H1 (cell line): ENCODE results near the gene TEX28. TPM values are rescaled to one million over a fixed set of nuclear protein-coding genes. Genes with fewer than 3 reads are reported as not detected.
"Not testable (repeated sequence)": the region's sequence is repeated elsewhere in the genome, so short reads cannot be mapped to it uniquely, and the experiment has no call there.

ENCODE experiments used
- CTCF ChIA-PET: fragments of 300-600 bp; sonication (Branson Sonifier 250); formaldehyde crosslinking; loops from one replicate; lab custom pipeline; 2021; ENCODE audit not compliant: partially characterized antibody; lab: Charles Lee
- POLR2A ChIA-PET: fragments of 300-600 bp; sonication (Branson Sonifier 250); formaldehyde crosslinking; loops from one replicate; lab custom pipeline; 2021; ENCODE audit warnings: inconsistent platforms; ENCODE audit not compliant: partially characterized antibody; lab: Charles Lee
- DNase-seq, 2 experiments: peaks; one replicate each; pipeline versions ENCODE4 v3.0.0 to v3.0.0-alpha.2; 2010 to 2022; ENCODE audit warnings: low spot score in 2 of 2, low read depth in 1 of 2, mixed read lengths in 1 of 2
- FAIRE-seq: peaks from 2 replicates; lab custom pipeline; 2011; peaks lifted over from hg19 to GRCh38; lab: Jason Lieb, UNC
- H2AFZ ChIP-seq: 2 replicates; pipeline ENCODE4 v1.8.1; 2012; ENCODE audit warnings: low read length, inconsistent platforms
- H2AK5ac ChIP-seq: 2 replicates; pipeline ENCODE4 v1.6.1; 2013; ENCODE audit warnings: low read depth, low read length
- H2BK120ac ChIP-seq: replicated peaks from 2 replicates; pipeline ENCODE3; 2013; ENCODE audit warnings: low read depth, low read length, inconsistent platforms
- H2BK12ac ChIP-seq: 2 replicates; pipeline ENCODE4 v1.6.1; 2013; ENCODE audit warnings: low read depth, low read length
- H2BK15ac ChIP-seq: 2 replicates; pipeline ENCODE4 v1.6.1; 2013; ENCODE audit warnings: low read length
- H2BK20ac ChIP-seq: 2 replicates; pipeline ENCODE4 v1.6.1; 2013; ENCODE audit warnings: low read length
- H2BK5ac ChIP-seq: 2 replicates; pipeline ENCODE4 v1.6.1; 2013; ENCODE audit warnings: low read depth, low read length
- H3K14ac ChIP-seq: 2 replicates; pipeline ENCODE4 v1.6.1; 2013; ENCODE audit warnings: inconsistent platforms; ENCODE audit not compliant: insufficient read length
- H3K18ac ChIP-seq: 2 replicates; pipeline ENCODE4 v1.6.1; 2013; ENCODE audit warnings: low read length; ENCODE audit errors: extremely low read depth
- H3K23ac ChIP-seq: 2 replicates; pipeline ENCODE4 v1.6.1; 2013; ENCODE audit warnings: inconsistent platforms; ENCODE audit not compliant: insufficient read length
- H3K23me2 ChIP-seq: 2 replicates; pipeline ENCODE4 v1.6.1; 2013; ENCODE audit warnings: low read depth, low read length
- H3K27ac ChIP-seq: 2 replicates; pipeline ENCODE4 v1.6.1; 2011; ENCODE audit warnings: low read depth, low read length, inconsistent platforms
- H3K27me3 ChIP-seq, 4 experiments: replicated peaks in 1 of 4; 1 replicate in 1 of 4; 2 replicates in 3 of 4; pipeline versions ENCODE4 v1.6.1 to v1.8.1; 2011 to 2013; ENCODE audit warnings: low read length in 3 of 4, mild to moderate bottlenecking in 3 of 4, inconsistent platforms in 2 of 4, mixed read lengths in 2 of 4, moderate library complexity in 1 of 4; ENCODE audit not compliant: control insufficient read depth in 3 of 4, insufficient read depth in 3 of 4; ENCODE audit errors: extremely low read depth in 1 of 4
- H3K36me3 ChIP-seq, 4 experiments: 2 replicates each; pipeline versions ENCODE4 v1.6.1 to v1.8.1; 2011 to 2013; ENCODE audit warnings: mild to moderate bottlenecking in 4 of 4, low read length in 3 of 4, moderate library complexity in 2 of 4, control low read depth in 1 of 4, inconsistent platforms in 1 of 4; ENCODE audit not compliant: insufficient read depth in 4 of 4, control insufficient read depth in 2 of 4
- H3K4ac ChIP-seq: replicated peaks from 2 replicates; pipeline ENCODE3; 2013; ENCODE audit warnings: low read length, low read depth, mixed read lengths, inconsistent platforms; ENCODE audit not compliant: insufficient read length
- H3K4me1 ChIP-seq, 4 experiments: replicated peaks in 1 of 4; 1 replicate in 1 of 4; 2 replicates in 3 of 4; pipeline versions ENCODE4 v1.6.1 to v1.8.1; 2011 to 2013; ENCODE audit warnings: low read length in 3 of 4, inconsistent platforms in 2 of 4, mixed read lengths in 1 of 4; ENCODE audit not compliant: insufficient read depth in 4 of 4, control insufficient read depth in 3 of 4
- H3K4me2 ChIP-seq, 2 experiments: 2 replicates each; pipeline versions ENCODE4 v1.6.1 to v1.8.1; 2011 to 2013; ENCODE audit warnings: low read depth in 2 of 2, low read length in 2 of 2, control low read depth in 1 of 2, inconsistent platforms in 1 of 2, mild to moderate bottlenecking in 1 of 2; ENCODE audit not compliant: insufficient read depth in 1 of 2
- H3K4me3 ChIP-seq, 4 experiments: fragments of 200-600, 300-600 bp in 1 of 4; sonication (generic), shearing (Covaris generic), sonication (Bioruptor Twin) in 1 of 4; 2 replicates each; pipeline versions ENCODE4 v1.5.1 to v1.8.1; 2011 to 2016; ENCODE audit warnings: low read length in 4 of 4, low read depth in 3 of 4, control low read depth in 2 of 4, inconsistent platforms in 2 of 4, mild to moderate bottlenecking in 2 of 4, mixed read lengths in 1 of 4, moderate library complexity in 1 of 4; ENCODE audit not compliant: insufficient read depth in 2 of 4; ENCODE audit errors: extremely low read depth in 1 of 4
- H3K56ac ChIP-seq: replicated peaks from 2 replicates; pipeline ENCODE3; 2013; ENCODE audit warnings: low read depth, mild to moderate bottlenecking, mixed read lengths, low read length, inconsistent platforms; ENCODE audit not compliant: insufficient read length
- H3K79me1 ChIP-seq: 2 replicates; pipeline ENCODE4 v1.6.1; 2013; ENCODE audit warnings: low read depth, low read length, control low read depth
- H3K79me2 ChIP-seq, 2 experiments: 2 replicates each; pipeline versions ENCODE4 v1.6.1 to v1.8.1; 2012 to 2013; ENCODE audit warnings: low read length in 2 of 2, mild to moderate bottlenecking in 2 of 2, inconsistent platforms in 1 of 2; ENCODE audit not compliant: insufficient read depth in 2 of 2, control insufficient read depth in 1 of 2
- H3K9ac ChIP-seq, 4 experiments: replicated peaks in 1 of 4; 1 replicate in 1 of 4; 2 replicates in 3 of 4; pipeline versions ENCODE4 v1.6.1 to v1.8.1; 2011 to 2013; ENCODE audit warnings: low read depth in 3 of 4, low read length in 3 of 4, control low read depth in 2 of 4, mild to moderate bottlenecking in 2 of 4, moderate library complexity in 2 of 4, inconsistent platforms in 1 of 4; ENCODE audit errors: extremely low read depth in 1 of 4
- H3K9me3 ChIP-seq, 2 experiments: 2 replicates each; pipeline versions ENCODE4 v1.6.1 to v1.8.1; 2012 to 2013; ENCODE audit warnings: mild to moderate bottlenecking in 2 of 2, moderate library complexity in 2 of 2, control low read depth in 1 of 2, inconsistent platforms in 1 of 2, low read depth in 1 of 2, low read length in 1 of 2, mixed read lengths in 1 of 2; ENCODE audit not compliant: insufficient read depth in 2 of 2
- H4K20me1 ChIP-seq, 2 experiments: replicated peaks in 1 of 2; 2 replicates each; pipeline versions ENCODE3 to v1.8.1; 2011 to 2013; ENCODE audit warnings: inconsistent platforms in 2 of 2, low read length in 2 of 2, mild to moderate bottlenecking in 1 of 2; ENCODE audit not compliant: insufficient read depth in 2 of 2, control insufficient read depth in 1 of 2
- H4K5ac ChIP-seq: 2 replicates; pipeline ENCODE4 v1.6.1; 2013; ENCODE audit warnings: low read length, low read depth, mixed read lengths, inconsistent platforms; ENCODE audit not compliant: insufficient read length
- H4K8ac ChIP-seq: 2 replicates; pipeline ENCODE4 v1.8.0; 2013; ENCODE audit warnings: mild to moderate bottlenecking, moderate library complexity, low read length, inconsistent platforms; ENCODE audit not compliant: insufficient read depth; ENCODE audit errors: extremely low read depth
- H4K91ac ChIP-seq: replicated peaks from 2 replicates; pipeline ENCODE3; 2013; ENCODE audit warnings: low read length, mixed read lengths, inconsistent platforms; ENCODE audit not compliant: insufficient read length
- WGBS, 2 experiments: shearing (Covaris generic) in 1 of 2; methylation state at CpG; one replicate each; pipeline versions ENCODE4 v1.1.6 to v1.1.7; 2013 to 2015; ENCODE audit warnings: low lambda C conversion rate in 2 of 2, mixed read lengths in 2 of 2, inconsistent platforms in 1 of 2, low coverage in 1 of 2, missing lambda C conversion rate in 1 of 2; ENCODE audit not compliant: insufficient replicate concordance in 2 of 2, insufficient coverage in 1 of 2, insufficient read length in 1 of 2; ENCODE audit errors: extremely low coverage in 1 of 2, missing lambda C conversion rate in 1 of 2; 5-methylcytosine and 5-hydroxymethylcytosine counted together
- polyA plus RNA-seq, 7 experiments: library from polyadenylated mRNA; depleted of rRNA in 3 of 7; stranded (reverse) in 5 of 7; unstranded in 2 of 7; fragments of >200 nt in 5 of 7; fragments of 200-250 nt in 2 of 7; gene quantifications; 1 replicate in 5 of 7; 2 replicates in 1 of 7; 4 replicates in 1 of 7; pipeline versions ENCODE4 v1.2.1 to v1.2.3, GENCODE V29; 2011 to 2013; ENCODE audit warnings: missing spikeins in 2 of 7, mixed read lengths in 2 of 7
- total RNA-seq: library from RNA; stranded (reverse); fragmentation: NEBNext Ultra II Directional; extraction: Animal tissue kit (Norgen Biotek cat#: 25700); gene quantifications from 2 replicates; pipeline ENCODE4 v1.2.1, GENCODE V29; 2021

Gene TEX28
- total and polyA plus RNA-seq, 2 of the 8 experiments (the other 6 are each of a cell fraction or from before 2014, with no cell fraction given): not detected

DNA sequence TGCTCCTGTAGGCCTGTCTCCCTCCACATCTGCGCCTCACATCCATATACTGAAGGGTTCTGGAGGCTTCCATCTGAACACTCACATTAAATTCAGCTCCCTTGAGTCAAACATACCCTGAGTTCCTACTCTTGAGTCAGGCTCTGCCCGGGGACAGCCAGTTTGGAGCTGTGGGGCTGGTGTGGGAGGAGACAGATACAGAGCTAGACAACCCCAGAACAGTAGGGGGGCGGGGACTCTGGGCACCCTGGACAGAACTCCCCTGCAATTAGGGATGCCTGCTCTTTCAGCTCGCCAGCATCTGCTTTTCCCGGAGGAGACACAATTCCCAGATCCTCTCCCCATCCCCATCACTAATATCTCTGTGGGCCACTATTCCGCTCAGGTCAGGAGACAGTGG lies 69.6 kb downstream of the TEX28 start:
- H2BK20ac ChIP-seq, H3K4ac ChIP-seq, CTCF ChIA-PET, H3K23me2 ChIP-seq, H2AFZ ChIP-seq, H3K9me3 ChIP-seq, H2BK12ac ChIP-seq, H3K23ac ChIP-seq, H2BK5ac ChIP-seq, H2BK120ac ChIP-seq, POLR2A ChIA-PET, H3K9ac ChIP-seq, H3K27ac ChIP-seq, H3K14ac ChIP-seq, H2BK15ac ChIP-seq, DNase-seq, H3K79me1 ChIP-seq, H3K4me2 ChIP-seq, H3K56ac ChIP-seq, H3K27me3 ChIP-seq, H3K4me1 ChIP-seq, H4K5ac ChIP-seq, H4K20me1 ChIP-seq, H3K4me3 ChIP-seq, H3K36me3 ChIP-seq, FAIRE-seq, H4K8ac ChIP-seq, H2AK5ac ChIP-seq, H3K79me2 ChIP-seq, H3K18ac ChIP-seq, H4K91ac ChIP-seq: not testable (repeated sequence)
- no CpG with 5 or more reads among the region's 6 CpGs for WGBS, 2 experiments

Other genes starting within 250 kb of the TEX28 start
- gene MECP2, start 197.4 kb downstream of the TEX28 start, total RNA-seq: 32.0 and 32.4 TPM in 2 replicates
- gene MECP2, start 197.4 kb downstream of the TEX28 start, polyA plus RNA-seq (2011; rRNA removed): 5.0 and 6.9 TPM in 2 replicates
- gene OPN1LW, start 150.9 kb downstream of the TEX28 start, total RNA-seq: not detected in 2 replicates
- not detected in 2 replicates for gene OPN1LW, start 150.9 kb downstream of the TEX28 start, polyA plus RNA-seq (2011; rRNA removed)
- gene OPN1MW, start 112.5 kb downstream of the TEX28 start, total RNA-seq: not detected in 2 replicates
- 0.08 TPM in 1 of 2 replicates, not detected in the other for gene OPN1MW, start 112.5 kb downstream of the TEX28 start, polyA plus RNA-seq (2011; rRNA removed)
- gene OPN1MW2, start 75.4 kb downstream of the TEX28 start, total RNA-seq: not detected in 2 replicates
- gene OPN1MW2, start 75.4 kb downstream of the TEX28 start, polyA plus RNA-seq (2011; rRNA removed): not detected in 2 replicates
- gene OPN1MW3, start 37.5 kb downstream of the TEX28 start, total RNA-seq: not detected in 2 replicates
- gene OPN1MW3, start 37.5 kb downstream of the TEX28 start, polyA plus RNA-seq (2011; rRNA removed): not detected in 2 replicates
- gene TKTL1, start 671 bp upstream of the TEX28 start, total RNA-seq: not detected in 2 replicates
- 0.03 and 0.05 TPM in 2 replicates for gene TKTL1, start 671 bp upstream of the TEX28 start, polyA plus RNA-seq (2011; rRNA removed)
- gene FLNA, start 79.5 kb upstream of the TEX28 start, total RNA-seq: 925 and 957 TPM in 2 replicates
- gene FLNA, start 79.5 kb upstream of the TEX28 start, polyA plus RNA-seq (2011; rRNA removed): 315 and 451 TPM in 2 replicates
- 104 and 109 TPM in 2 replicates for gene EMD, start 84.2 kb upstream of the TEX28 start, total RNA-seq
- 45.5 and 128 TPM in 2 replicates for gene EMD, start 84.2 kb upstream of the TEX28 start, polyA plus RNA-seq (2011; rRNA removed)
- 2,633 and 2,739 TPM in 2 replicates for gene RPL10, start 103.3 kb upstream of the TEX28 start, total RNA-seq
- gene RPL10, start 103.3 kb upstream of the TEX28 start, polyA plus RNA-seq (2011; rRNA removed): 4,127 and 4,293 TPM in 2 replicates
- 8.7 and 10.3 TPM in 2 replicates for gene DNASE1L1, start 114.1 kb upstream of the TEX28 start, total RNA-seq
- gene DNASE1L1, start 114.1 kb upstream of the TEX28 start, polyA plus RNA-seq (2011; rRNA removed): 30.0 and 30.4 TPM in 2 replicates
- gene TAFAZZIN, start 116.4 kb upstream of the TEX28 start, total RNA-seq: 23.9 and 25.3 TPM in 2 replicates
- 28.6 and 42.8 TPM in 2 replicates for gene TAFAZZIN, start 116.4 kb upstream of the TEX28 start, polyA plus RNA-seq (2011; rRNA removed)
- gene ATP6AP1, start 133.6 kb upstream of the TEX28 start, total RNA-seq: 44.6 and 46.7 TPM in 2 replicates
- 80.8 and 87.8 TPM in 2 replicates for gene ATP6AP1, start 133.6 kb upstream of the TEX28 start, polyA plus RNA-seq (2011; rRNA removed)
- gene GDI1, start 142.0 kb upstream of the TEX28 start, total RNA-seq: 83.1 and 85.8 TPM in 2 replicates
- 136 and 186 TPM in 2 replicates for gene GDI1, start 142.0 kb upstream of the TEX28 start, polyA plus RNA-seq (2011; rRNA removed)
- gene FAM50A, start 149.0 kb upstream of the TEX28 start, total RNA-seq: 48.7 and 51.7 TPM in 2 replicates
- 30.7 and 37.2 TPM in 2 replicates for gene FAM50A, start 149.0 kb upstream of the TEX28 start, polyA plus RNA-seq (2011; rRNA removed)
- 18.2 and 23.5 TPM in 2 replicates for gene PLXNA3, start 163.2 kb upstream of the TEX28 start, total RNA-seq
- 10.7 and 23.5 TPM in 2 replicates for gene PLXNA3, start 163.2 kb upstream of the TEX28 start, polyA plus RNA-seq (2011; rRNA removed)
- 44.2 and 44.5 TPM in 2 replicates for gene LAGE3, start 184.2 kb upstream of the TEX28 start, total RNA-seq
- 102 and 110 TPM in 2 replicates for gene LAGE3, start 184.2 kb upstream of the TEX28 start, polyA plus RNA-seq (2011; rRNA removed)
- gene UBL4A, start 191.5 kb upstream of the TEX28 start, total RNA-seq: 31.7 and 34.2 TPM in 2 replicates
- 23.1 and 31.0 TPM in 2 replicates for gene UBL4A, start 191.5 kb upstream of the TEX28 start, polyA plus RNA-seq (2011; rRNA removed)
- gene SLC10A3, start 195.5 kb upstream of the TEX28 start, total RNA-seq: 6.8 and 8.2 TPM in 2 replicates
- gene SLC10A3, start 195.5 kb upstream of the TEX28 start, polyA plus RNA-seq (2011; rRNA removed): 9.5 and 11.0 TPM in 2 replicates
- gene FAM3A, start 221.1 kb upstream of the TEX28 start, total RNA-seq: 16.2 and 21.7 TPM in 2 replicates
- 18.6 and 28.1 TPM in 2 replicates for gene FAM3A, start 221.1 kb upstream of the TEX28 start, polyA plus RNA-seq (2011; rRNA removed)